ENCODE results near the gene ZNF154.

DNA sequence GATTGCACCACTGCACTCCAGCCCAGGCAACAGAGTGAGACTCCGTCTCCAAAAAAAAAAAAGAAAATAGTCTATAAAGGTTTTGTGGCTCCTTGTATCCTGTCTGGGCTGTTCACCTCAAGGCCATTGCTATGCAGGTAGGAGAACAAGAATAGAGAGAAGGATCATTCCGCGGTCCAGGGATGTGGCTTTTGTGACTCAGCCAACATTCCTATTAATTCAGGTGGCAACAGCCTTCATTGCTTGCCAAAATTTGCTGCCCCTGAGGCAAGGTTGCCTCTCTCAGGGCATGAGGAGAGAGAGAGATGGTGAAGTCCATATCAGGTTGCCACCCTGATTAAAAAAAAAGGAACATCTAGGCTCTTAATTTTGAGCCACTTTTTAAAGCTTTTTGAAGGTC, 19.3 kb downstream of the ZNF154 start:
- TF ChIP-seq, protein P1, sequence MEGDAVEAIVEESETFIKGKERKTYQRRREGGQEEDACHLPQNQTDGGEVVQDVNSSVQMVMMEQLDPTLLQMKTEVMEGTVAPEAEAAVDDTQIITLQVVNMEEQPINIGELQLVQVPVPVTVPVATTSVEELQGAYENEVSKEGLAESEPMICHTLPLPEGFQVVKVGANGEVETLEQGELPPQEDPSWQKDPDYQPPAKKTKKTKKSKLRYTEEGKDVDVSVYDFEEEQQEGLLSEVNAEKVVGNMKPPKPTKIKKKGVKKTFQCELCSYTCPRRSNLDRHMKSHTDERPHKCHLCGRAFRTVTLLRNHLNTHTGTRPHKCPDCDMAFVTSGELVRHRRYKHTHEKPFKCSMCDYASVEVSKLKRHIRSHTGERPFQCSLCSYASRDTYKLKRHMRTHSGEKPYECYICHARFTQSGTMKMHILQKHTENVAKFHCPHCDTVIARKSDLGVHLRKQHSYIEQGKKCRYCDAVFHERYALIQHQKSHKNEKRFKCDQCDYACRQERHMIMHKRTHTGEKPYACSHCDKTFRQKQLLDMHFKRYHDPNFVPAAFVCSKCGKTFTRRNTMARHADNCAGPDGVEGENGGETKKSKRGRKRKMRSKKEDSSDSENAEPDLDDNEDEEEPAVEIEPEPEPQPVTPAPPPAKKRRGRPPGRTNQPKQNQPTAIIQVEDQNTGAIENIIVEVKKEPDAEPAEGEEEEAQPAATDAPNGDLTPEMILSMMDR (conservative IDR thresholded peaks at IDR 0.05; ENCODE audit: low read depth in 2 of 2): no peak
- TF ChIP-seq, protein P2, sequence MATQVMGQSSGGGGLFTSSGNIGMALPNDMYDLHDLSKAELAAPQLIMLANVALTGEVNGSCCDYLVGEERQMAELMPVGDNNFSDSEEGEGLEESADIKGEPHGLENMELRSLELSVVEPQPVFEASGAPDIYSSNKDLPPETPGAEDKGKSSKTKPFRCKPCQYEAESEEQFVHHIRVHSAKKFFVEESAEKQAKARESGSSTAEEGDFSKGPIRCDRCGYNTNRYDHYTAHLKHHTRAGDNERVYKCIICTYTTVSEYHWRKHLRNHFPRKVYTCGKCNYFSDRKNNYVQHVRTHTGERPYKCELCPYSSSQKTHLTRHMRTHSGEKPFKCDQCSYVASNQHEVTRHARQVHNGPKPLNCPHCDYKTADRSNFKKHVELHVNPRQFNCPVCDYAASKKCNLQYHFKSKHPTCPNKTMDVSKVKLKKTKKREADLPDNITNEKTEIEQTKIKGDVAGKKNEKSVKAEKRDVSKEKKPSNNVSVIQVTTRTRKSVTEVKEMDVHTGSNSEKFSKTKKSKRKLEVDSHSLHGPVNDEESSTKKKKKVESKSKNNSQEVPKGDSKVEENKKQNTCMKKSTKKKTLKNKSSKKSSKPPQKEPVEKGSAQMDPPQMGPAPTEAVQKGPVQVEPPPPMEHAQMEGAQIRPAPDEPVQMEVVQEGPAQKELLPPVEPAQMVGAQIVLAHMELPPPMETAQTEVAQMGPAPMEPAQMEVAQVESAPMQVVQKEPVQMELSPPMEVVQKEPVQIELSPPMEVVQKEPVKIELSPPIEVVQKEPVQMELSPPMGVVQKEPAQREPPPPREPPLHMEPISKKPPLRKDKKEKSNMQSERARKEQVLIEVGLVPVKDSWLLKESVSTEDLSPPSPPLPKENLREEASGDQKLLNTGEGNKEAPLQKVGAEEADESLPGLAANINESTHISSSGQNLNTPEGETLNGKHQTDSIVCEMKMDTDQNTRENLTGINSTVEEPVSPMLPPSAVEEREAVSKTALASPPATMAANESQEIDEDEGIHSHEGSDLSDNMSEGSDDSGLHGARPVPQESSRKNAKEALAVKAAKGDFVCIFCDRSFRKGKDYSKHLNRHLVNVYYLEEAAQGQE (IDR thresholded peaks at IDR 0.05; ENCODE audit: unreplicated experiment): no peak
- no peak for TF ChIP-seq EZH2phosphoT487 (IDR thresholded peaks at IDR 0.05; ENCODE audit: unreplicated experiment)

All from GM23338 (cell line).